ENCODE data around the gene ZNF655. TPM values are rescaled to one million over a fixed set of nuclear protein-coding genes. Genes with fewer than 3 reads are reported as not detected.

The ZNF655 gene
- polyA plus RNA-seq, 1 donor (not counting 4 experiments of a cell fraction or from before 2014, with no cell fraction given), result 71.1 TPM

DNA sequence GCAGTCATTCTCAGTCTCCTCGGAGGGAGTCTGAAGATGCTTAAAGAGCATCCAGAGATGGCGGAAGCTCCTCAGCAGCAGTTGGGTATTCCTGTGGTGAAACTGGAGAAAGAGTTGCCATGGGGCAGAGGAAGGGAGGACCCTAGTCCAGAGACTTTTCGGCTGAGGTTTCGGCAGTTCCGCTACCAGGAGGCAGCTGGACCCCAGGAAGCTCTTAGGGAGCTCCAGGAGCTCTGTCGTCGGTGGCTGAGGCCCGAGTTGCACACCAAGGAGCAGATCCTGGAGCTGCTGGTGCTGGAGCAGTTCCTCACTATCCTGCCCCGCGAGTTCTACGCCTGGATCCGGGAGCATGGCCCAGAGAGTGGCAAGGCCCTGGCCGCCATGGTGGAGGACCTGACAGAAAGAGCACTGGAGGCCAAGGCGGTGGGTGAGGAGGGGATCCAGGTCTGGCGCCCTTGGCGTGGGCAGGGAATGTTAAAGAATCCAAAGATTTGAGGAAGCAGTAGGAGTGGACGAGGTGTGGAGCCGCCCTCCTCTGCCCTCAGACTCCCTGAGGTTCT is 61.2 kb downstream of the ZNF655 start:
- Histone ChIP-seq H3K27ac (ENCODE audit: control insufficient read depth, insufficient read depth, low read length) (peak overlapping the region; percentile 84), H3K4me1 (ENCODE audit: control insufficient read depth, extremely low read depth, insufficient read depth, low read length) (peaks cover 53% of the 10 kb centered on the region), H2AFZ (ENCODE audit: control insufficient read depth, low read length) (no peak overlapping the region), H3K9me1 (ENCODE audit: control insufficient read depth, extremely low read depth, insufficient read depth, low read length) (peaks cover 2% of the 10 kb centered on the region), H3K36me3 (ENCODE audit: control insufficient read depth in 2 of 2, extremely low read depth in 1 of 2, insufficient read depth in 2 of 2, low read length in 2 of 2) (peaks cover 32 to 50% of the 10 kb centered on the region in 2 experiments), H3K79me2 (ENCODE audit: control insufficient read depth, insufficient read depth, low read length) (peaks cover 46% of the 10 kb centered on the region), H3K9me3 (ENCODE audit: control insufficient read depth, low read depth, low read length) (no peaks in the 10 kb centered on the region), H3K27me3 (ENCODE audit: control insufficient read depth, extremely low read depth, insufficient read depth, low read length) (no peaks in the 10 kb centered on the region), H4K20me1 (ENCODE audit: control insufficient read depth, extremely low read depth, insufficient read depth, low read length) (no peaks in the 10 kb centered on the region), H3K9ac (ENCODE audit: control insufficient read depth, extremely low read depth, insufficient read depth, low read length) (peak overlapping the region; percentile 60), H3K4me3 (ENCODE audit: control insufficient read depth in 2 of 3, extremely low read depth in 1 of 3, insufficient read depth in 2 of 3, low read depth in 1 of 3, low read length in 3 of 3) (peak overlapping the region in 2 of 3 experiments; percentile 54 to 62), H3K4me2 (ENCODE audit: control insufficient read depth, extremely low read depth, insufficient read depth, low read depth, low read length) (peak overlapping the region; percentile 94)
- dilution Hi-C loops (cut with MboI; ENCODE audit: extremely low pct_ligation_motif_present, low sequenced_read_pairs), result no loop called here
- DNase-seq (ENCODE audit: low read depth, low spot score) (no peak), FAIRE-seq (no peak)
- TF ChIP-seq, protein P1, sequence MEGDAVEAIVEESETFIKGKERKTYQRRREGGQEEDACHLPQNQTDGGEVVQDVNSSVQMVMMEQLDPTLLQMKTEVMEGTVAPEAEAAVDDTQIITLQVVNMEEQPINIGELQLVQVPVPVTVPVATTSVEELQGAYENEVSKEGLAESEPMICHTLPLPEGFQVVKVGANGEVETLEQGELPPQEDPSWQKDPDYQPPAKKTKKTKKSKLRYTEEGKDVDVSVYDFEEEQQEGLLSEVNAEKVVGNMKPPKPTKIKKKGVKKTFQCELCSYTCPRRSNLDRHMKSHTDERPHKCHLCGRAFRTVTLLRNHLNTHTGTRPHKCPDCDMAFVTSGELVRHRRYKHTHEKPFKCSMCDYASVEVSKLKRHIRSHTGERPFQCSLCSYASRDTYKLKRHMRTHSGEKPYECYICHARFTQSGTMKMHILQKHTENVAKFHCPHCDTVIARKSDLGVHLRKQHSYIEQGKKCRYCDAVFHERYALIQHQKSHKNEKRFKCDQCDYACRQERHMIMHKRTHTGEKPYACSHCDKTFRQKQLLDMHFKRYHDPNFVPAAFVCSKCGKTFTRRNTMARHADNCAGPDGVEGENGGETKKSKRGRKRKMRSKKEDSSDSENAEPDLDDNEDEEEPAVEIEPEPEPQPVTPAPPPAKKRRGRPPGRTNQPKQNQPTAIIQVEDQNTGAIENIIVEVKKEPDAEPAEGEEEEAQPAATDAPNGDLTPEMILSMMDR (optimal IDR thresholded peaks at IDR 0.05 in 1 of 3, IDR thresholded peaks at IDR 0.05 in 1 of 3, conservative IDR thresholded peaks at IDR 0.05 in 1 of 3; ENCODE audit: extremely low read depth in 1 of 3, insufficient read depth in 2 of 3, low read length in 3 of 3), result no peak
- no peak for TF ChIP-seq EZH2 (IDR thresholded peaks at IDR 0.05; ENCODE audit: low read length)

DNA sequence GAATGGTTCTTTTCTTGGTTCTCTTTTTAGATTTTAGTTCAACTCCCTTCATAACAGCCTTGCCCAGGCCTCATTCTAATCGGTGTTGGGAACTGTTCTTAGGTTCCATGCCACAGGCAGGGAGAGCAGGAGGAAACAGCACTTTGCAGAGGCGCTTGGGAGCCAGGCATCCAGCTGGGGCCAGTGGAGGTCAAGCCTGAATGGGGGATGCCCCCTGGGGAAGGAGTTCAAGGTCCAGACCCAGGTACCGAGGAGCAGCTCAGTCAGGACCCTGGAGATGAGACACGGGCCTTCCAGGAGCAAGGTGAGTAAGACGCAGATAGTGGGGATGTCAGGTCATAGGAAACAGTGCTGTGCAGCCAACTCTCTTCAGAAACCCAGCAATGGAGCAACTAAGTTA is 62.8 kb downstream of the ZNF655 start:
- H3K79me2 ChIP-seq (ENCODE audit: control insufficient read depth, insufficient read depth, low read length), result peaks cover 62% of the 10 kb centered on the region
- no peak overlapping the region for H2AFZ ChIP-seq (ENCODE audit: control insufficient read depth, low read length)
- H3K9ac ChIP-seq (ENCODE audit: control insufficient read depth, extremely low read depth, insufficient read depth, low read length), result no peak overlapping the region
- peaks cover 48 to 66% of the 10 kb centered on the region in 2 experiments for H3K36me3 ChIP-seq (ENCODE audit: control insufficient read depth in 2 of 2, extremely low read depth in 1 of 2, insufficient read depth in 2 of 2, low read length in 2 of 2)
- DNase-seq (ENCODE audit: low read depth, low spot score) (no peak), FAIRE-seq (no peak)
- TF ChIP-seq, protein P1 (optimal IDR thresholded peaks at IDR 0.05 in 1 of 3, IDR thresholded peaks at IDR 0.05 in 1 of 3, conservative IDR thresholded peaks at IDR 0.05 in 1 of 3; ENCODE audit: extremely low read depth in 1 of 3, insufficient read depth in 2 of 3, low read length in 3 of 3), result no peak
- no peak for TF ChIP-seq EZH2 (IDR thresholded peaks at IDR 0.05; ENCODE audit: low read length)
- peaks cover 49% of the 10 kb centered on the region for H3K4me1 ChIP-seq (ENCODE audit: control insufficient read depth, extremely low read depth, insufficient read depth, low read length)
- no peaks in the 10 kb centered on the region for H3K9me3 ChIP-seq (ENCODE audit: control insufficient read depth, low read depth, low read length)
- no peak overlapping the region for H3K4me2 ChIP-seq (ENCODE audit: control insufficient read depth, extremely low read depth, insufficient read depth, low read depth, low read length)
- H3K9me1 ChIP-seq (ENCODE audit: control insufficient read depth, extremely low read depth, insufficient read depth, low read length), result peaks cover 2% of the 10 kb centered on the region
- no peak overlapping the region for H3K27ac ChIP-seq (ENCODE audit: control insufficient read depth, insufficient read depth, low read length)
- dilution Hi-C loops (cut with MboI; ENCODE audit: extremely low pct_ligation_motif_present, low sequenced_read_pairs), result no loop called here
- no peak overlapping the region for H3K4me3 ChIP-seq (ENCODE audit: control insufficient read depth in 2 of 3, extremely low read depth in 1 of 3, insufficient read depth in 2 of 3, low read depth in 1 of 3, low read length in 3 of 3)
- no peaks in the 10 kb centered on the region for H4K20me1 ChIP-seq (ENCODE audit: control insufficient read depth, extremely low read depth, insufficient read depth, low read length)
- H3K27me3 ChIP-seq (ENCODE audit: control insufficient read depth, extremely low read depth, insufficient read depth, low read length), result no peaks in the 10 kb centered on the region
